Heart left ventricle (tissue), 13 donors: Measurements from ENCODE around the gene PRR19.

Experiments used
- CTCF ChIP-seq, 12 donors: fragments of 200-600 bp; sonication (generic) in 4 of 12; IDR thresholded peaks; one replicate each; pipeline versions ENCODE4 v1.5.0 to v1.8.0; 2018 to 2022; ENCODE audit warnings: antibody characterized with exemption in 12 of 12, mild to moderate bottlenecking in 5 of 12
- POLR2A ChIP-seq, 2 donors: fragments of 450-650 bp; IDR thresholded peaks; one replicate each; pipeline ENCODE4 v1.6.1; 2017; ENCODE audit warnings: antibody characterized with exemption in 2 of 2, mild to moderate bottlenecking in 2 of 2, moderate library complexity in 2 of 2
- donor health status: ischemic (EF 13 %, LVEDD 7.1; RV severe dilation, severe dysfunction).
- donor health status: DM: no; HTN: yes; CAD: no.
- donor health status: DM: no; HTN: no; CAD: no.
- donor health status: ischemic (EF 25% LVEDD 6.9; RV normal size, moderate dysfunction).
- donor health status: ischemic (EF 25% LVEDD 5.7; RV mildly dilated, moderate dysfunction).
- donor health status: ischemic (EF 35%, LVEDD 5.7; RV mildly dilated, moderate dysfunction).
- donor health status: nonischemic (EF 11% LVEDD 7.7; RV severe dilation, severe dysfunction).
- donor health status: DM: yes; HTN: yes; CAD: no.
- donor health status: PGD.
- donor health status: ischemic (EF 29% LVEDD 5.4; RV normal size, mild dysfunction).
- donor health status: nonischemic (EF 23%, LVEDD 6.1; RV moderate dilation, normal function).

GRCh38 chr19:42292963-42293362, 9.0 kb upstream of the PRR19 start:
- TF ChIP-seq CTCF (IDR thresholded peaks at IDR 0.05) (no peak), POLR2A (IDR thresholded peaks at IDR 0.05) (no peak)
